ENCODE data around the gene ERLEC1.
"Not testable (repeated sequence)": the region's sequence is repeated elsewhere in the genome, so short reads cannot be mapped to it uniquely, and the experiment has no call there.

GRCh38 chr2:53757206-53757605 is 29.6 kb upstream of the ERLEC1 start:
- TF ChIP-seq POLR2A (IDR thresholded peaks at IDR 0.05; ENCODE audit: low read depth, low read length); TAF1 (IDR thresholded peaks at IDR 0.05; ENCODE audit: borderline replicate concordance, low read depth, low read length); POLR2AphosphoS5 (IDR thresholded peaks at IDR 0.05; ENCODE audit: low read depth, low read length): not testable (repeated sequence)
